ENCODE measurements around the gene INSYN2B. TPM values are rescaled to one million over a fixed set of nuclear protein-coding genes. Genes with fewer than 3 reads are reported as not detected.

The INSYN2B gene
- total RNA-seq, 1 experiment from 2014 or later = not detected

- DNase-seq (ENCODE audit: low read depth, low spot score) = no peak
- in situ Hi-C loops (cut with HindIII; ENCODE audit: low pct_unique_long_range_greater_than_20kb, low sequenced_read_pairs) = no loop called here
These were observed 35.2 kb downstream of the INSYN2B start for GRCh38 chr5:169944922-169945680.

GRCh38 chr5:169944115-169944514, 36.2 kb downstream of the INSYN2B start:
- in situ Hi-C loops (cut with HindIII; ENCODE audit: low pct_unique_long_range_greater_than_20kb, low sequenced_read_pairs) = no loop called here
- DNase-seq (ENCODE audit: low read depth, low spot score) = no peak

- in situ Hi-C loops (cut with HindIII; ENCODE audit: low pct_unique_long_range_greater_than_20kb, low sequenced_read_pairs) = no loop called here
- no peak for DNase-seq (ENCODE audit: low read depth, low spot score)
These were observed 37.3 kb downstream of the INSYN2B start for GRCh38 chr5:169943026-169943425.

GRCh38 chr5:169942181-169942580, 38.1 kb downstream of the INSYN2B start:
- DNase-seq (ENCODE audit: low read depth, low spot score) = no peak
- in situ Hi-C loops (cut with HindIII; ENCODE audit: low pct_unique_long_range_greater_than_20kb, low sequenced_read_pairs) = no loop called here

- in situ Hi-C loops (cut with HindIII; ENCODE audit: low pct_unique_long_range_greater_than_20kb, low sequenced_read_pairs) = no loop called here
- no peak for DNase-seq (ENCODE audit: low read depth, low spot score)
These were observed 38.8 kb downstream of the INSYN2B start for GRCh38 chr5:169941542-169941941.

GRCh38 chr5:169939731-169940130, 40.6 kb downstream of the INSYN2B start:
- in situ Hi-C loops (cut with HindIII; ENCODE audit: low pct_unique_long_range_greater_than_20kb, low sequenced_read_pairs) = no loop called here
- DNase-seq (ENCODE audit: low read depth, low spot score) = no peak

GRCh38 chr5:169938439-169938838, 41.9 kb downstream of the INSYN2B start:
- DNase-seq (ENCODE audit: low read depth, low spot score) = no peak
- in situ Hi-C loops (cut with HindIII; ENCODE audit: low pct_unique_long_range_greater_than_20kb, low sequenced_read_pairs) = no loop called here

- no peak for DNase-seq (ENCODE audit: low read depth, low spot score)
- in situ Hi-C loops (cut with HindIII; ENCODE audit: low pct_unique_long_range_greater_than_20kb, low sequenced_read_pairs) = no loop called here
These were observed 44.5 kb downstream of the INSYN2B start for GRCh38 chr5:169935762-169936161.

- DNase-seq (ENCODE audit: low read depth, low spot score) = no peak
These were observed 45.3 kb downstream of the INSYN2B start for GRCh38 chr5:169934990-169935389.

GRCh38 chr5:169933616-169934015, 46.7 kb downstream of the INSYN2B start:
- DNase-seq (ENCODE audit: low read depth, low spot score) = no peak
- in situ Hi-C loops (cut with HindIII; ENCODE audit: low pct_unique_long_range_greater_than_20kb, low sequenced_read_pairs) = no loop called here

More at GRCh38 chr5:169934990-169935389, 45.3 kb downstream of the INSYN2B start:
- in situ Hi-C loops (cut with HindIII; ENCODE audit: low pct_unique_long_range_greater_than_20kb, low sequenced_read_pairs) = no loop called here

GRCh38 chr5:169933127-169933526, 47.2 kb downstream of the INSYN2B start:
- in situ Hi-C loops (cut with HindIII; ENCODE audit: low pct_unique_long_range_greater_than_20kb, low sequenced_read_pairs) = no loop called here
- DNase-seq (ENCODE audit: low read depth, low spot score) = no peak

GRCh38 chr5:169923988-169924387, 56.3 kb downstream of the INSYN2B start:
- no peak for DNase-seq (ENCODE audit: low read depth, low spot score)

GRCh38 chr5:169922474-169922873, 57.8 kb downstream of the INSYN2B start:
- DNase-seq (ENCODE audit: low read depth, low spot score) = no peak
- in situ Hi-C loops (cut with HindIII; ENCODE audit: low pct_unique_long_range_greater_than_20kb, low sequenced_read_pairs) = no loop called here

More at GRCh38 chr5:169923988-169924387, 56.3 kb downstream of the INSYN2B start:
- in situ Hi-C loops (cut with HindIII; ENCODE audit: low pct_unique_long_range_greater_than_20kb, low sequenced_read_pairs) = no loop called here

- DNase-seq (ENCODE audit: low read depth, low spot score) = no peak
- in situ Hi-C loops (cut with HindIII; ENCODE audit: low pct_unique_long_range_greater_than_20kb, low sequenced_read_pairs) = no loop called here
These were observed 58.3 kb downstream of the INSYN2B start for GRCh38 chr5:169921949-169922348.

GRCh38 chr5:169921384-169921783, 58.9 kb downstream of the INSYN2B start:
- DNase-seq (ENCODE audit: low read depth, low spot score) = no peak
- in situ Hi-C loops (cut with HindIII; ENCODE audit: low pct_unique_long_range_greater_than_20kb, low sequenced_read_pairs) = no loop called here

GRCh38 chr5:169920474-169920873, 59.8 kb downstream of the INSYN2B start:
- no peak for DNase-seq (ENCODE audit: low read depth, low spot score)
- in situ Hi-C loops (cut with HindIII; ENCODE audit: low pct_unique_long_range_greater_than_20kb, low sequenced_read_pairs) = no loop called here

- in situ Hi-C loops (cut with HindIII; ENCODE audit: low pct_unique_long_range_greater_than_20kb, low sequenced_read_pairs) = no loop called here
- no peak for DNase-seq (ENCODE audit: low read depth, low spot score)
These were observed 62.1 kb downstream of the INSYN2B start for GRCh38 chr5:169918228-169918627.

GRCh38 chr5:169917500-169917899, 62.8 kb downstream of the INSYN2B start:
- no peak for DNase-seq (ENCODE audit: low read depth, low spot score)

GRCh38 chr5:169914766-169915165, 65.5 kb downstream of the INSYN2B start:
- in situ Hi-C loops (cut with HindIII; ENCODE audit: low pct_unique_long_range_greater_than_20kb, low sequenced_read_pairs) = no loop called here
- DNase-seq (ENCODE audit: low read depth, low spot score) = no peak

More at GRCh38 chr5:169917500-169917899, 62.8 kb downstream of the INSYN2B start:
- in situ Hi-C loops (cut with HindIII; ENCODE audit: low pct_unique_long_range_greater_than_20kb, low sequenced_read_pairs) = no loop called here

Data from SK-MEL-5 (cell line).